ENCODE results near the gene AMD1. TPM values are rescaled to one million over a fixed set of nuclear protein-coding genes. Genes with fewer than 3 reads are reported as not detected.
A peak's percentile ranks its signal among the peaks of the same experiment; 100 is the strongest.

Gene AMD1
- total RNA-seq, 1 donor from 2014 or later: 58.2 TPM

- Histone ChIP-seq H3K4me1 (peaks cover 58% of the 10 kb centered on the region), H3K36me3 (no peaks in the 10 kb centered on the region), H3K4me3 (no peak overlapping the region), H3K27ac (peak overlapping the region; percentile 93), H3K9me3 (no peaks in the 10 kb centered on the region), H3K27me3 (no peaks in the 10 kb centered on the region)
- TF ChIP-seq POLR2AphosphoS5 (IDR thresholded peaks at IDR 0.05; ENCODE audit: insufficient read depth in 1 of 2, low read depth in 1 of 2) (no peak), POLR2A (IDR thresholded peaks at IDR 0.05) (no peak), CTCF (IDR thresholded peaks at IDR 0.05) (no peak)
- no peak for DNase-seq (ENCODE audit: extremely low spot score in 2 of 2)
- intact Hi-C loops (cut with DNase I): no loop called here
Measured at GRCh38 chr6:110877569-110877968, 3.0 kb downstream of the AMD1 start.

DNA sequence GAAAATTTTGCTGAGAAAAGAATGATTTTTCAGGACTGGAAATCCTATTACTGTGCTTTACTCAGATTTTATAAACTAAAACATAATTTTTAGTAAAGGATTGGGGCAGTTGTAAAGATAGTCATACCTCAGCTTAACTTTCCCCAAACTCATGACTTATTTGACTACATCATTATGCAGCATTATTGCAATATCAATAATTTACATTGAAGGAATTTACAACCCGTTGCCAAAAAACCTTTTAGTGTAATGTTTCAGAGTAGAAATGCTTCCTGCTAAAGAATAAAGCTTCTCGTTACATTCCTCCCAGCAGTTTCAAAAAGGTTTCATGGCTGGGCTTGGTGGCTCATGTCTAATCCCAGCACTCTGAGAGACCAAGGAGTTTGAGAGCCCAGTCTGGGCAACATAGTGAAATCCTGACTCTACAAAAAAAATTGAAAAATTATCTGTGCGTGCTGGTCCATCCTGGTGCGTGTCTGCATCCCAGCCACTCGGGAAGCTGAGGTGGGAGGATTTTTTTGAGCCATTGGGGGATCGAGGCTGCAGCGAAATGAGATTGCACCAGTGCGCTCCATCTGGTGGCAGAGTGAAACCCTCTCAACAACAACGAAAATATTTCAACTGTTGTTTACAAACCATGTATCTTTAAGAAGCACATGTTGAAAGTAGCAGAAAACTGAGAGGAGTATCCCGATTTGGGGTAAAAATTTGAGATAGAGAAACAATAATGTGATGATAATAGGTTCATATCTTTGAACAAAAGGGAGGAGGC lies 4.4 kb downstream of the AMD1 start:
- H3K4me1 ChIP-seq: peaks cover 66% of the 10 kb centered on the region
- H3K9me3 ChIP-seq: no peaks in the 10 kb centered on the region
- no peak for DNase-seq (ENCODE audit: extremely low spot score in 2 of 2)
- no peaks in the 10 kb centered on the region for H3K36me3 ChIP-seq
- TF ChIP-seq CTCF (IDR thresholded peaks at IDR 0.05): peak in 1 of 3 experiments; percentile 27
- TF ChIP-seq POLR2AphosphoS5 (IDR thresholded peaks at IDR 0.05; ENCODE audit: insufficient read depth in 1 of 2, low read depth in 1 of 2): no peak
- no peaks in the 10 kb centered on the region for H3K27me3 ChIP-seq
- no peak overlapping the region for H3K4me3 ChIP-seq
- no peak overlapping the region for H3K27ac ChIP-seq
- intact Hi-C loops (cut with DNase I): no loop called here

GRCh38 chr6:110880651-110881050 lies 6.1 kb downstream of the AMD1 start:
- Histone ChIP-seq H3K4me3 (no peak overlapping the region), H3K27me3 (no peaks in the 10 kb centered on the region), H3K9me3 (no peaks in the 10 kb centered on the region), H3K27ac (no peak overlapping the region), H3K36me3 (no peaks in the 10 kb centered on the region), H3K4me1 (peaks cover 80% of the 10 kb centered on the region)
- intact Hi-C loops (cut with DNase I): loop anchor here (5.0 kb wide), 1 partner anchor 198 kb away; no protein-coding TSS in a partner anchor
- no peak for DNase-seq (ENCODE audit: extremely low spot score in 2 of 2)
- TF ChIP-seq CTCF (IDR thresholded peaks at IDR 0.05): no peak
- TF ChIP-seq POLR2A (IDR thresholded peaks at IDR 0.05): no peak
- TF ChIP-seq POLR2AphosphoS5 (IDR thresholded peaks at IDR 0.05; ENCODE audit: insufficient read depth in 1 of 2, low read depth in 1 of 2): no peak

- no peak overlapping the region for H3K4me3 ChIP-seq
- H3K4me1 ChIP-seq: peaks cover 87% of the 10 kb centered on the region
- TF ChIP-seq POLR2A (IDR thresholded peaks at IDR 0.05) (no peak), CTCF (IDR thresholded peaks at IDR 0.05) (no peak)
- H3K9me3 ChIP-seq: no peaks in the 10 kb centered on the region
- intact Hi-C loops (cut with DNase I): loop anchor here (5.0 kb wide), 1 partner anchor 199 kb away; no protein-coding TSS in a partner anchor
- no peaks in the 10 kb centered on the region for H3K36me3 ChIP-seq
- DNase-seq (ENCODE audit: extremely low spot score in 2 of 2): no peak
- no peaks in the 10 kb centered on the region for H3K27me3 ChIP-seq
- no peak overlapping the region for H3K27ac ChIP-seq
Measured at GRCh38 chr6:110881546-110882273, 7.1 kb downstream of the AMD1 start.

DNA sequence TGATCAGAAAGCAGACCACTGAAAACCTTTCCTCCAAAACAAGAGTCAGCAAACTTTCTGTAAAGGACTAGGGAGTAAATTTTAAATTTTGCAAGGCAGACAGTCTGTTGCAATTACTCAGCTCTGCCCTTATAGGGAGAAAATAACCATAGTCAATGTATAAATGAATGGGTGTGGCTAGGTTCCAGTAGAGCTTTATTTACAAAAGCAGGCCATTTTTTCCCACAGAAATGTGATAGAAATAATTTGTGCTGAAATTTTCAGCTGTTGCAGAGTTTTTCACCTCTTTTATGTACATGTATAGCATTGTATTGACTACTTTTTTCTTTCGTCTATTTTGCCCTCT lies 7.7 kb downstream of the AMD1 start:
- peaks cover 86% of the 10 kb centered on the region for H3K4me1 ChIP-seq

More for the DNA sequence above, 7.7 kb downstream of the AMD1 start:
- DNase-seq (ENCODE audit: extremely low spot score in 2 of 2): no peak
- Histone ChIP-seq H3K36me3 (no peaks in the 10 kb centered on the region), H3K27me3 (no peaks in the 10 kb centered on the region), H3K27ac (no peak overlapping the region), H3K4me3 (no peak overlapping the region), H3K9me3 (no peaks in the 10 kb centered on the region)
- intact Hi-C loops (cut with DNase I): loop anchor here (5.0 kb wide), 1 partner anchor 200 kb away; no protein-coding TSS in a partner anchor
- no peak for TF ChIP-seq POLR2AphosphoS5 (IDR thresholded peaks at IDR 0.05; ENCODE audit: insufficient read depth in 1 of 2, low read depth in 1 of 2)
- TF ChIP-seq POLR2A (IDR thresholded peaks at IDR 0.05): no peak
- no peak for TF ChIP-seq CTCF (IDR thresholded peaks at IDR 0.05)
